IPS-NIHi7 (cell line): ENCODE data around the gene DNAAF1.
A peak's percentile ranks its signal among the peaks of the same experiment; 100 is the strongest.

ENCODE experiments used
- DNase-seq: peaks from one replicate; pipeline ENCODE4 v3.0.0; 2012; ENCODE audit warnings: mixed read lengths; ENCODE audit errors: extremely low spot score

The DNAAF1 gene

DNA sequence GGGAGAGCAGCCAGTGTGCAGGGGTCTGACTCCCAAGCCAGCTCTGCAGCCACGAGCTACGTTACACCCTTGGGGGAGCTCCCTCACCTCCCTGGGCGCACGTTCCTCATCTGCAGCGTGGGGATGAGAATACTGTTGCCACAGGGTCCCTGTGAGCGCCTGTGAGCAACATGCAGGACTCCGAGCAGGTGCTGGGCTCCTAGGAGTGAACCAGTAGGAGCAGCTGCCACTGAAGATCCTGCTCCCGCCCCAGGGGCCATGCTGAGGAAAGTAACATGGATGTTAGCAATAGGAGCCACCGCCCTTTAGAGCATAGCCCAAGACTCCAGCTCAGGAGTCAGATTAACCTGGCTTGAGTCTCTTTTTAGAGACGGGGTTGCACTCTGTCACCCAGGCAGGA lies 15.9 kb downstream of the DNAAF1 start:
- no peak for DNase-seq

DNA sequence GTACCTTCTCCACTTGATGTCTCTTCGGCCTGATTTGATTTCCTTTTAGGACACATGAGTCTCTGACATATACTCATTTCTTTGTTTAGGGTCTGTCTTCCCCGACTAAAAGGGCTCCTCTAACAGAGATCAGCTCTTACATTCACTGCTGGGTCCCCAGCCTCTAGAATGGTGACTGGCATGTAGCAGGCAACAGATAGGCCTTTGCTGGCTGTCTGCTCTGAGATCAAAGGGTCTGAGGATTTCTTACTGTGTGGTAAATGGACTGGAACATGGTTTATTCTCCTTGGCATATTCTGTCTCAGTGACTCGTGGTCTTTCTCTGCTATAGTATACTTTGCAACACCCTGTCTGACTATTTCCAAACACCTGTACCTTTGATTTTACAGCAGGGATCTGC lies 16.7 kb downstream of the DNAAF1 start:
- no peak for DNase-seq

DNA sequence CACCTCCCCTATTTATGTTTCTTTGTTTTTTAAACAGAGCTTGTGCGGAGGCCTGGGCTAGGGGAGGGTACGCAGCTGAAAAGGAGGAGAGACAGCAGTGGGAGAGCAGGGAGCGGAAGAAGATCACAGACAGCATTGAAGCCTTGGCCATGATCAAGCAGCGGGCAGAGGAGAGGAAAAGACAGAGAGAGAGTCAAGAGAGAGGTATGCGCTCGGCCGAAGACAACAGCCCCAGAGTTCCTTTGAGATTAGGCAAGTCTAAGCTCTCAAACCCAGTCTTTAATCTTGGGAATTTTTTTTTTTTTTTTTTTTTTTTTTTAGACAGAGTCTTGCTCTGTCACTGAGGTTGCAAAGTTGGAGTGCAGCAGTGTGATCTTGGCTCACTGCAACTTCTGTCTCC lies 20.6 kb downstream of the DNAAF1 start:
- DNase-seq: no peak

DNA sequence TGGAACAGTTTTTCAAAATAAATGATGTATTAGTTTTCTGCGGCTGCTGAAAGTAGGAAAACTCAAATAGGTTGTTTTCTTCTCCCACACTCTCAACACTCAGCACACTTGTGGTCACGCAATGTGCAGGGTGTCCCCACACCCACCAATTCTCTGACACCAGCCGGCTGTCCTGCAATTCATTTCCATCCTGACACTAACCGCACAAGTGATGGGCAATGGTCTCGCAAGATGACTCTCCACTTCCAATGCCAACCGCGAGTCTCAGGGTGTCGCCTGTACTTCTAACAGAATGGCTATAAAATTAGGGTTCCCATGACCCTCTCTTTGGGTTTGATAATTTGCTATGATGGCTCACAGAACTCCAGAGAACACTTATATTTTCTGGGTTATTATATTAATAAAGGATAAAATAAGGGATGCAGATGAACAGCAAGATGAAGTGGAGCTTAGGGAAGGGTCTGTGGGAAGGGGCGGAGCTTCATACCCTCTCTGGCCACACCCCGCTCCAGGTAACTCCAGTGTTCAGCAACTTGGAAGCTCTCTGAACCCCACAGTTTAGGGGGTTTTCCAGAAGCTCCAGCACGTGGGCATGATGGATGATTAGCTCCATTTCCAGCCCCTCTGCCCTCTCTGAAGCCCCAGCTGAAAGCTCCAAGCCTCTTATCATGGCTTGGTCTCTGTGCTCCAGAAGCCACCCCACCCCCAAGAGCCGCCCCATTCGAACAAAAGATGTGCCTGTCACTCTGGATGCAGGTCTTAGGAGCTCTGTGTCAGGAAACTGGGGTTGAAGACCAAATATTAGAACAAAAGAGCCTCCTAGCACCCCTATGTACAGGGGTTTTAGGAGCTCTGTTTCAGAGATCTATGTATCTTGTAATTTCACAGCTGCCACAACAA lies 21.9 kb downstream of the DNAAF1 start:
- DNase-seq: no peak

DNA sequence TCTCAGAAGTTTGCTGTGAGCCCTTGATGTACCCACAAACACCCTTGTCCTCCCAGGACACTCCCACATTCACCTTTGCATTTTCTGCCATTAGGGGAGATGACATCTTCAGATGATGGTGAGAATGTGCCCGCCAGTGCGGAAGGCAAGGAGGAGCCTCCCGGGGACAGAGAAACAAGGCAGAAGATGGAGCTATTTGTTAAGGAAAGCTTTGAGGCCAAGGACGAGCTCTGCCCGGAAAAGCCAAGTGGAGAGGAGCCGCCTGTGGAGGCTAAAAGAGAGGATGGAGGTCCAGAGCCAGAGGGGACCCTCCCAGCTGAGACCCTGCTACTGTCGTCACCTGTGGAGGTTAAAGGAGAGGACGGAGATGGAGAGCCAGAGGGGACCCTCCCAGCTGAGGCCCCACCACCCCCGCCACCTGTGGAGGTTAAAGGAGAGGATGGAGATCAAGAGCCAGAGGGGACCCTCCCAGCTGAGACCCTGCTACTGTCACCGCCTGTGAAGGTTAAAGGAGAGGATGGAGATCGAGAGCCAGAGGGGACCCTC lies 24.7 kb downstream of the DNAAF1 start:
- DNase-seq: no peak

DNA sequence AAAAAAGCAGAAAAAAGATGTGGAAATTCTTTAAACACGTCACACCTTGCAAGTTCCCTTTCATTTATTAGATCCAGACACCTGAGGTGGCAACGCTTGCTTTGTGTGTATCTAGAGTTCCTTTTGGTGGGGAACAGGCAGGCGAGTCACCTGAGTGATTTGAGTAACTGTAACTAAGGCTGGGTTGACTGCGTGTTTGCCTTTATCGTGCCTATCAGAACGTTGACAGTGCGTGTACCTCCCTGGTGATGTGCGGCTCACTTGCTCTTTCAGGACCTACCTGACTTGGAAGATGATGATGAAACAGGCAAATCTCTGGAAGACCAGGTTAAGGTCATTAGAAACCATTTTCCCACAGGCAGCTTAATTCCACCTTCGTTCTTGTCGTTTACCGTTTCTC lies 29.3 kb downstream of the DNAAF1 start:
- DNase-seq: no peak

DNA sequence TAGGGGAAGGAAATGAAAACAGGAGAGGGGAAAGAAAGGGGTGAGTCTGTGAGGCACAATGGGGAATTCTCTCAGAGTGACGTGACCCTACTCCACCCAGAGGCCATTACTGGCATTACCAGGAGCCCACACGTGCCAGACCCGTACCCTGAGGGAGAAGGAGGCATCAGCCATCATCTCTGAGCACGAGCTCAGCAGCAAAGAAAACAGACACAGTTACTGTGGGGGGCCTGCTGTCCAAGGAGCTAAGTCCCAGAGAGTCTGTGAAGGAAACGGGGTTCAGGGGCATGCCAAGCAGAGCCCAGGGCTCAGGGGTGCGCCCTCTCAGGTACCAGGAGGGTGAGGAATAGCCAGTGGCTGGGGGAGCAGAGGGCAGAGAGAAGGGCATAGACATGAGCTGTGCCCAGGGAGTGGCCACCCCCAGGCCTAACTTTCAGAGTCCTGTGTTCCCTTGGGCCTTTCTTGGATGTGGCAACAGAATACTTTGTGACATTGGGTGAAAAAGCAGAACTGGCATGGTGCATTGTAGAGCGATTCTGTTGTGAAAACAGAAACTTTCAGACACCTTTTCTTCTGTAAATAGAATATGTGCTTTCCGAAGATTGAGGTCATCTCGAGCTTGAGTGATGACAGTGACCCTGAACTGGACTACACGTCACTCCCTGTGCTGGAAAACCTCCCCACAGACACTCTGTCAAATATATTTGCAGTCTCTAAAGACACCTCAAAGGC lies 30.4 kb downstream of the DNAAF1 start:
- DNase-seq: peak; percentile 89

DNA sequence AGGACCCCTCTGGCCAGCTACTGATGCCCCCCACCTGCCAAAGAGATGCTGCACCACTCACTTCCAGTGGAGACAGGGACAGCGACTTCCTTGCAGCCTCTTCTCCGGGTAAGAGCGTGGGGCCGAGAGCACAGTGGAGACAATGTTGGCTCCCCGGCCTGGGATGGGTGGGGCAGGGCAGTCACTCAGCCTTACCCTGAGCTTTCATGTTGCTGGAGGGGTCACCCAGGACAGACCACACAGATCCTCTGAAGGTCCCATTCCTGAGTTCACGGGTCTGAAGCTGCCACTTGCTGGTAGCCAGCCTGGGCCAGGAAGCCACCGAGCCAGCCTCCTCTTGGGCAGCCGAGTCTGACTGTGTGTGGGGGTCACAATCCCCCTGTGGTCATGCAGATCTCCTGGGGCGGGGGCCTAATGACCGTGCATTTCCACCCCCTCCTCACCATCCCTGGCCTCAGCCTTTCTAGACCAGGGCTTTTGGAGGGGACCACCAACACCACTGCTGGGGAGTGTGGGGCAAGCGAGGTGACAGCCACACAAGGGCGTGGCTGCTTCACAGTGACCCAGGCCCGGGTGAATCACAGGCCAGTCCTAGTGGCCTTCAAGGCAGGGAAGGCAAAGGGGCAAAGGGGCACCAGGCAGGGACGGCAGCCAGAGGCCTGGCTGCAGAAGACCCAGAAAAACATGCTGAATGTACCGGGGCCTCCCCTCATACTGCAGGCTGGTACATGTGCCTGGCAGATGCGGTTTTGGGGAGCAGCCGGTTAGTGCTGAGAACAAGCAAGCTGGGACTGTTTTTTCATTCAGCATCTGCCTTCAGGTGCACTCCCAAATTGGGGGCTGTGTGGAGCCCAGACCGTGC lies 31.3 kb downstream of the DNAAF1 start:
- DNase-seq: no peak

DNA sequence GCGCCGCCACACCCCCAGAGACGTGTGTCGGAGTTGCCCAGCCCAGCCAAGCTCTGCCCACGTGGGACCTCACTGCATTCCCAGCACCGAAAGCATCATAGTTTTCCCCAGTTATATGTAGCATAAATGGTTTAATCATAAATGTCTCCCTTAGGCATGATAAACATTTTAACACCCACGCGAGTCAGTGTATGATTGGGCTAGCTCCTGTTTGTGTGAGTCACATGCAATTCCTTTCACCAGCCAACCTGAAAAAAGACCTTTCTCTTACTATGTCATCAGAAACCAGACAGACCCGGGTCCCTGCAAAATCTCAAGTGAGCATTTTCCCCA lies 32.6 kb downstream of the DNAAF1 start:
- DNase-seq: no peak

DNA sequence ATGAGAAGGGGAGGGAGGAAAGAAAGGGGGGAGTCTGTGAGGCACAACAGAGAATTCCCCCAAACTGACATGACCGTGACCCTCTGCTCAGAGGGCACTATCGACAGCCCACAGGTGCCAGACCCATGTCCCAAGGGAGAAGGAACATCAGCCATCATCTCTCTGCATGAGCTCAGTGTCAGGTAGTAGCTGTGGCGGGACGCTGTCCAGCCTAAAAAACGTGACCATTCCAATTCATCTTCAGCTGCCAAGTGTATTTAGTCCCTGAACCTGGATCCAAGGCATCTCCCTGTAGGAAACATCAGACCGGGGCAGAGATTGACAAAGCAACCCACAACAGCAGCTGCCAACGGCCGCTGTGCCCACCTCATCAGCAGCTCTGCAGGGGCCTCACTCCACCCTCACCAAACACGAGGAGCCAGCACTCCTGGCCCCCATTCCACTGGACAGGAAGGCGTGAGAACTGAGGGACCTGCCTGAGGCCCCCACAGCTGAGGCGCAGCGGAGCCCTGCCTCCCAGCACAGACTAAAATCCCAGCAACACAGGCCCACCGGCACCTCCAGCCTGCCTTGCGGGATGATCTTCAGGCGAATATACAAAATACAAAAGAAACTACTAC lies 33.1 kb downstream of the DNAAF1 start:
- DNase-seq: no peak

DNA sequence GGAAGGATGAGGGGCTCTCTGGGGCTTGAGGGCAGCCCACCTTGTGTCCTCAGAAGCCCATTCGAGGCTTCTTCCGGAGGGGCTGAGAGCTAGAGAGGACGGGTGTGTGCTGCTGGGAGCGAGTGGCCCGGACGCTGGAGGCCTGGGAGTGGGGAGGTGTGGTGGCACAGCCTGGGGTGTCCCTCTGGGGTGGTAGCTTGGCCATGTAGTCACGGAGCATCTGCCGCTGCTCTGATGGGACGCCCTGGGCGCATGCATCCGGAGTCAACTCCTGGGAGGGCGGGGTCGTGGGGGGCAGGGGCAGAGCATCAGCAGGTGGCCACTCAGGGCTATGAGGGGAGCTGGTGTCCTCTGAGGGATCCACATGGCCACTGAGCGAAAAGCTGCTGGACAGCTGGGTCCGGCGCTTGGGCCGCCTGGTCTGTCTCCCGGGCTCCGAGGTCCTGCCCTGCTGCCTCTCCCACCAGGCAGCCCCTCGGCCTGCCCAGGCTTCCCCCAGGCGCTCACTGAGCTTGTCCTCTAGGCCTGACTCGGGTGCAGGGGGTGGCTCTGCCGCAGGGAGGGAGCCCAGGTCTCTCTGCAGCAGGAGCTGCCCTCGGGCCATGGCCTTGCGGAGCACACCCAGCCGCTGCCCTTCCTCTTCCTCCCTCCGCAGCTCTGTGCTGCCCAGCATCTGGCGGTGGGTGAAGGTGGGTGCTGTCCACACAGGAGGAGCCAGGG lies 33.9 kb downstream of the DNAAF1 start:
- DNase-seq: no peak

DNA sequence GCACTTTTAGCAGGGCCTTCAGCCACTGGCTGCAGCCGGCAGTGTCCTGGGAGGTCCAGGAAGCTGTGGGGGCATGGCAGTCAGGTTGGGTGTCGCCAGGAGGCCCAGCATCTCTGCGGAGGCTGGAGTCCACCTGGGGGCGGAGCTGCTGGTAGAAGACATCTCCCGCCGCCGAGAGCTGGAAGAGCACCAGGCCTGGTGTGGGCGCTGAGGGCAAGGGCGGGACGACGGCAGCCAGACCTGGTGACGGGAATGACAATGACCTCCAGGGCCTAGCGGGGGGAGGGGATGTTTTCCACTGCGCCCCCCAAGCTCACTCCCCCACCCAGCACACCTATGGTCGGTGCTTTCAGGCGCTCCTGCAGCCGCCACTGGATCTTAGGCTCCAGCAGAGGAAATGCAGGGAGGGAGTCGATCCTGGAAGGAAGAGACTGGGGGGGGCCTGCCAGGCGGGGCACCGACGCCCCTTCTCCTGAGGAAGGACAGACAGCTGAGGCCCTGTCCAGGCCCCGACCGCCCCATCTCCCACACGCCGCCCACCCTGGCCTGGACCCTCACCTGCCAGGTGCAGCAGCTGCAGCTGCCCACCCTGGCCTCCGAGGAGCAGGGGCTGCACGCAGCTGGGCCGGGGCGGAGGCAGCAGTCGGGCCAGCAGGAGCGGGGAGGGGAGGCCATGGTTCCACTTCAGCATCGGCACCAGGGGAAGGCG lies 34.7 kb downstream of the DNAAF1 start:
- no peak for DNase-seq

DNA sequence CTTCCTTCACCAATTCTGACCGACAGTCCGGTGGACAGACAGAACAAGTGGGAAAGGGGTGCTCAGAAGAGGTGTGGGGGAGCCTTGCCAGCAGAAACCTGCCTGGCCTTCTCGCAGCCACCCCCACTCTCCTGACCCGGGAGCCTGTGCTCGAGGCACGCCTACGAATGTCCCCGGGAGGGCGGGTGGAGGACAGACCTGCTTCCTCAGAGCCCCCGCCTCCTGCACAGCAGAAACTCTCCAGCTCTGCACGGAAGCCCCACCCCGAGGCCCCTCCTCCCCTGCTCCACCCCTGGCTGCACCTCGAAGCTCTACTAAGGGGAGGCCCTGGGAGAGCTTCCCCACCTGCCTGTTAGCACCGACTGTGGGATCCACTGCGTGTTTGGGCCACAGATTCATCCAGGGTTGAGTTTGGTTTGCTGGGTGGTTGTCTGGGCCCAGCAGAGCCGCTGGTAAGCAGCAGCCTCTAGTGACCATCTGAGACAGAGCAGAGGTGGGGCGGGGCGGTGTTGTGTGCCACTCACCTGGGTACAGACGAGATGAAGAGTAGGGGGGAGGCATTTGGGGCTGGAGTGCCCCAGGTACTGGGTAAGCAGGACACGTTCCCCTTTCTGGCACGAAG lies 35.5 kb downstream of the DNAAF1 start:
- no peak for DNase-seq

DNA sequence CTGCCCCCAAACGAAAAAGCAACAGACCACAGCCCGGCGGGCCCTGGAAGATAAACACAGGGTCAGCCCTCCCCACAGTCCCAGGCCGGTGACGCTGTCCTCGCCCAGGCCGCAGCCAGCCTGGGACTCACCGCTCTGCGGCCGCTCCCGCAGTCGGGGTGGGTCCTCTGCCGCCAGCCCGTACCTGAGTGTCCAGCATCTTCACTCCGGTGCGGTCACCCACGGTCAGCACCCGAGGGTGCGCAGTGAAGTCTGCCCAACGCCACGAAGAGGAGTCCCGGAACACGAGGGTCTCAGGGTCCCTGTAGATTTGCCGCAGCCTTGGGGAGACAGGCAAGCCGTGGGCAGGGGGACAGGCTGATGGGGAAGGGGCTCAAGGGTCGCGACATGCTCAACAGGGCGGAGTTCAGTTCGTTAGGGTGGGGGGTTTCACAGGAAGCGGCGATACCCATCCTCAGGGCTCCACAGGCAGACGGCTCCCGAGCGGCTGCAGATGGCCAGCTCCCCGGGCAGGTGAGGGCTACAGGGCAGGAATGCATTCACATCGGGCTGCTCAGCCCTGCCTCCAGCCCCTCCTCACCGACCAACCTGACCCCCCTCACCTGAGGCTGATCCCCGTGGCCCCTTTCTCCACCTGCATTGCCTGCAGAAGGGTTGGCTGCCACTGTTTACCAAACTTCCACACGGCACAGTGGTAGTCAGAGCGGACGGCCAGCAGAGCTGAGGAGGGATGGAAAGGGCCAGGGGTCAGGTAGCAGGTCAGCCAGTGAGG lies 36.2 kb downstream of the DNAAF1 start:
- DNase-seq: no peak

DNA sequence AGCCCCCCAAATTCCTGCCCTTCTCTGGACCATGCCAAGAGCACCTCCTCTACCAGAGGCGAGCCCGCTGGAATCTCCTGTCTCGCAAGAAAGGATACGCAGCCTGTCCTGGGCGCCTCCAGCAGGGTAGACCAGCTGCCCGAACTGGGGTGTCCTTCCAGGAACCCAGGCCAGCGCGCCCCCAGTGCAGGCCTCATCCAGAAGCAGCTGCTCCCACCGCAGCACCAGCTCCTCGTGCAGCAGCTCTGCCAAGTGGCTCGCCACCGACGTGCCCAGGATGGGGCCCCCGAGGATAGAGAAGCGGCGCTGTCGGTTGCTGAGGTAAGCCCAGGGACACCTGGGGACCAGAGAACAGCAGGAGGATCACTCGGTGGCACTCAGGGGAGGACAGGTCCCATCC lies 37.0 kb downstream of the DNAAF1 start:
- no peak for DNase-seq

DNA sequence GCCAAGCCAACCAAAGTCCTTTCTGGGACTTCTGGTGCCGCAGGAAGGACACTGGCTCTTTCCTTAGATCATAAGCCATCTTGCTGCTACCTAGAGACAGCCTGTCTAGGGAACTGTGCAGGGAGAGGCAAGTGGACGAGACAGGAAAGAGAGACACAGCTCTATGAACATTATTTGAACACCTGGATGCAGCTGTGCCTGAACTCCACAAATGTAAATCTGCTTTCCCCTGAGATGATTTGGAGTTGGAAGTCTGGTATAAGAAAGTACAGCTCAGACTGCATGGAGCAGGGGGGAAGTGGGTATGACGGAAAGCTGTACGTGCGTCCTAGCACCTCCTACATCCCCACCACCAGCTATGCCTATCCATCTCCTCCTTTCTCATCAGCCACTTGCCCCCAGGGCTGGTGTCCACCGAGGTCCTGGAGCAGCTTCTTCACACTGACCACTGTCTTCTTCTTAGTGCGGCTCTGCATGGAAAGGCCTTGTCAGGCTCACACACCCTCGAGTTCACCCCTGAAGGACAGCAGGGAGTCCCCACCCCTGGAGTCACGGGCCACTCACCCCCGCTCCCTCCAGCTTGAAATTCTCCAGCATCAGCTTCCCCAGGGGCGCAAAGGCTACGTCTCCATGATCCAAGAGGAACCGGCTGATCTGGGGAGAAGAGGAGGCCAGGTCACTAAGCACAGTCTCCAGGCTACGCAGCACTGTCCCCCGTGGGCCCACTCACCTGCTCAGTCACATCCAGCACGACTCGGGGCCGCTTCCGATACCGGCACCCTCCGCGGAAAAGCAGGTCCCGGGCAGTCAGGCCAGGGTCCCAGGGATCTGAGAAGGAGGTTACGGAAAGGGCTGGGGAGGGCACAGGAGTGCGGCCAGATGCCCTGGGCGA lies 37.8 kb downstream of the DNAAF1 start:
- no peak for DNase-seq

DNA sequence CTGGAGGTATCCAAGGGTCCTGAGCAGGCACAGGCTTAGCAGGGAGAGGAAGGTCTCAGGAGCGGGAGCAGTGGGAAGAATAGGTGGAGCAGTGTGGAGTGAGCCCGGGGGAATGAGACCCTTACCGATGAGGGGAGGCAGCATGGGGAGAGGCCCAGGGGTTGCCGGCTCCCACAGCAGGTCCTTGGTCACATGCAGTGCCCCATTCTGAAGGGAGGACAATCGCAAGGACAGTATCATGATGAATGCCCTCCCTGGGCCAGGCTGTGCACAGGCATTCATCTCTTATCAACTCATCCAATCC lies 38.4 kb downstream of the DNAAF1 start:
- no peak for DNase-seq

DNA sequence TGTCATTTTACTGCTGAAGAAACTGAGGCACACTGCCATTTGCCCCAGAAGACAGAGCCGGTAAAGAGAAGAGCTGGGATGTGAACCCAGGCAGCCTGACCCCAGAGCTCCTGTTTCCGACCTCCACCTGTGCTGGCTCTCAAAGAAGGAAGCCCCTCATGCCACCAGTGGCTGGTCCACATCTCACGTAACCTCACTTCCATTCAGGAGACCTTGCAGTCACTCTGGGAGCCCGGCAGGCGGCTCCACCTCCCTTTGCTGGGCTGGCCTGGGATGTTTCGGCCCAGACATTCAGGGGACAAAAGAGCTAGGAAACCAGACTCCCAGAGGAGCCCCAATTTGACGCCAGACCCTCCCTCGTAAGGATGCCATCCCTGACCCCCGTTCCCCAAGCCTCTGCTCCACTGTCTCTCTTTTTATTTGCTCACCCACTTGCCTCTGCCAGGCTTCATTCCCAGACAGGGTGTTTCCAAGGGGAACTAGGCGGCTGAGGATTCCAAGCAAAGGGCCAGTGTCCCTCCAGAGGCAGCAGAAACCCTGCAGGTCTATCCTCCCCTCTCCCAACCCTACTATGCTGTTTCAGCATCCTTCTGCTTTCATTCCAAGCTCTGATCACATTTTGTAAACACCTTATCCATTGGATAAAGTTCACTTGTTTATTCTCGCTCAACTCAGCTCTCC lies 38.9 kb downstream of the DNAAF1 start:
- no peak for DNase-seq
